Stimulated activated CD4-positive, alpha-beta T cell treated with anti-CD3 and anti-CD28 coated beads, Interleukin-15, amount 100 ng/mL, for 1 hour (primary cell): ENCODE results near the gene AKAP1.

Experiments used
- DNase-seq, 2 donors: peaks; one replicate each; pipeline ENCODE4 v3.0.0-alpha.2; 2020; ENCODE audit warnings: low read depth in 1 of 2, low spot score in 1 of 2

Gene AKAP1

DNA sequence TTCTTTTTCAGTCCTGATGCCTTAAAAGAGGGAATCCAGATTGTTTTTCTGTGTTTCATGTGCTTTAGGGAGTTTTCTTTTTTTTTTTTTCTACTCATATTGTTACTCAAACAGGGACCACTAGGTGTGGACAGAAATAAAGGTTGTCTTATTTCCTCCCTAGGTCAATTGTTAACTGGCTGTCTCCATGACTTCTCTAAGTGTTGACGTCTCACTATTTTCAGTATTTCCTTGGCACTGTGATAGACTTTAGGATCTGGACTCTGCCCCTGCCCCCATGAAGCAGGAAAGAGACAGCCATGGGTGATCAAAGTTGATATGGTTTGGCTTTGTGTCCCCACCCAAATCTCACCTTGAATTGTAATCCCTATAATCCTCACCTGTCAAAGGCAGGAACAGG, 73.7 kb downstream of the AKAP1 start:
- DNase-seq = no peak

DNA sequence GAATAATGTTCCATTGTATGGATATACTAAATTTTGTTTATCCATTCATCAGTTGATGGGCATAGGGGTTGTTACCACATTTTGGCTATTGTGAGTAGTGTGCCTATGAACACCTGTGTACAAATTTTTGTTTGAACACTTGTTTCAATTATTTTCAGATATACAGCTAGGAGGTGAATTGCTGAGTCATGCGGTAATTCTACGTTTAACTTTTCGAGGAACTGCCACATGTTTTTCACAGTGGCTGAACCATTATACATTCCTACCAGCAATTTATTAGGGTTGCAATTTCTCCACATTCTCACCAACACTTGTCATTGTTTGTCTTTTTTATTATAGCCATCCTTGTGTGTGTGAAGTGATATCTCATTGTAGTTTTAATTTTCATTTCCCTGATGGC, 75.6 kb downstream of the AKAP1 start:
- no peak for DNase-seq

DNA sequence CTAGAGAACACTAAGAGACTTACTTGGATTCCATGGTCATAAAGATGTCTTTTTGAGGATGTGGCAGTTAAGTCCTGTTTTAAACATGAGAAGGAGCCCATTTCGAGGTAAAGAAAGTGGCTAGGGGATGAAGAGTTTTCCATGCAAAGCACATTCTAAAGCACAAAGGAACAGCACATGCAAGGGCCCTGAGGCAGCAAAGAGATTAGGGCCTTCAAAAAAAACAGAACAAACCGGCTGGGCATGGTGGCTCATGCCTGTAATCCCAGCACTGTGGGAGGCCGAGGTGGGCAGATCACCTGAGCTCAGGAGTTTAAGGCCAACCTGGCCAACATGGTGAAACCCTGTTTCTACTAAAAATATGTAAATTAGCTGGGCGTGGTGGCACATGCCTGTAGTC, 79.8 kb downstream of the AKAP1 start:
- DNase-seq = no peak

DNA sequence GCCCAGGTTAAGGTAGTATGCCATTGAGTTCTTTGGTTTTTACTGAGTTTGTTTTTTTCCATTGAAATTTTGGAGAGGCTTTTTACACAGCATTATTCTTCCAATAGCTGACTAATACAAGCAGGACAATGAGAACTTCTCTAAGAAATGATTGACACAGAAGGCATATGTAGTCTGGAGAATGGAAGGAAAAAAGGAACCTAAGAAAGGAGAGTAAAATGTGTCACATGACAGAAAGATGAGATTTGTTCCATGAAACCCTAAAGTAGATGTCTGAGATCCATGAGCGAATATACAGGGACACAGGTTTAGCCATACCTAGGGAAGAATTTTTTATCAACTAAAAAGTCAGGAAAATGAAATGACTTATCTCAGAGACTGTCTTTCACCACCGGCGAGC, 80.7 kb downstream of the AKAP1 start:
- DNase-seq = no peak

DNA sequence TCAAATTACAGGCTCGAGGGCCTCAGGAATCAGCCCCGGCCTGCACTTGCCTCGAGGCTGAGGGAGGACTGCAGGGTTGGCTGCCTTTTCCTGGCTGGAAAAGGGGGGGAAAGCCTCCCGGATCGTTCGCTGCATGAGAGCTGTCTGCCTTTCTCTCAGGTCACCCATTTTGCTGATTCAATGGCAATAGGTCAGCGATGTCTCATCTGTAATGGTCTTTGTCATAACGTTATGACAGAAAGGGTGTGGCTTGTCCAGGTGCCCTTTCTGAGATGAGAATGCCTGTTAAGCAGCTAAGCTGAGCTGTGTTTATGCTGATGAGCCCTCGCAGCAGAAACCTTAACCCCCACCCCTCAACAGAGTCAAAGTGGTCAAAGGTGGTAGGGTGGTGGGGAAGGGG, 81.8 kb downstream of the AKAP1 start:
- DNase-seq = no peak

DNA sequence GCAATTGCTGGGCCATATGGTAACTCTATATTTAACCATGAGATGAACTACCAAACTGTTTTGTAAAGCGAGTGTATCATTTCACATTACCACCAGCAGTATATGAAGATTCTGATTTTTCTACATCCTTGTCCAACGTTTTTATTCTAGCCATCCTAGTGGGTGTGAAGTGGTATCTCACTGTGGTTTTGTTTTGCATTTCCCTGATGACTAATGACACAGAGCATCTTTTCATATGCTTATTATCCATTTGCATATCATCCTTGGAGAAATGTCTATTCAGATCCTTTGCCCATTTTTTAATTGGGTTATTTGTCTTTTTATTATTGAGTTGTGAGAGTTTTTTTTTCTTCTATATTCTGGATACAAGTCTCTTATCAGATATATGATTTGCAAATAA, 83.6 kb downstream of the AKAP1 start:
- no peak for DNase-seq

DNA sequence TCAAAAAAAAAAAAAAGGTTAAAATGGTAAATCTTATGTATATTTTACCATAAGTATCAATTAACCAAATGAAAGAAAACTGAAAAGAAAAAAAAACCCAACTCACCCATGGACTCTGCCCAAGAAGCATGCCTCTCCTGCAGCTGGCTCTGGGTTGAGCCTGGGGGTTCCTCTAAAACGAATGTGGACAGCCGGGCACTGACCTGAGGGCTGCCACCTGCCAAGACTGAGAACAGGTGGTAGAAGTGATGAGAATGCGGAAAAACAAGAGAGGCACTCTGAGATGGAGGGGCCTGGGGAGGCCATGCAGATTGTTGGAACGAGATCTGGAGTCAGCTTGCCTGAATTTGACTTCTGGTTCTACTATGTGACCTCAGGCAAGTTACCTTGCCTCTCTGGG, 85.8 kb downstream of the AKAP1 start:
- no peak for DNase-seq
